ENCODE data around the gene TRIM38.

The TRIM38 gene

DNA sequence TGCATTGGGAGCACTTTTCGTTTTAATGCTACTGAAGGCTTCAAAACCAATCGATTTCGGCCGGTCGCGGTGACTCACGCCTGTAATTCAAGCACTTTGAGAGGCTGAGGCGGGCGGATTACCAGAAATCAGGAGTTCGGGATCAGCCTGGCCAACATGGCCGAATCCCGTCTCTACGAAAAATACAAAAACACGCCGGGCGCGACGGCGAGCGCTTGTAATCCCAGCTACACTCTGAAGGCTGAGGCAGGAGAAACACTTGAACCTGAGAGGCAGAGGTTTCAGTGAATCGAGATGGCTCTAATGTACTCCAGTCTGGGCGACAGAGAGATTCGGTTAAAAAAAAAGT is 58.4 kb downstream of the TRIM38 start:
- Histone ChIP-seq H3K9ac (ENCODE audit: low read length) (peak overlapping the region; percentile 92), H3K4me3 (ENCODE audit: low read depth, low read length, poor library complexity, severe bottlenecking) (peak overlapping the region; percentile 66), H3F3A (ENCODE audit: insufficient read depth, low read length) (peaks cover 11% of the 10 kb centered on the region; the same call in 1 of the 2 replicates), H2AFZ (ENCODE audit: low read length) (no peak overlapping the region), H4K20me1 (ENCODE audit: insufficient read depth, low read length) (no peaks in the 10 kb centered on the region), H3K27me3 (ENCODE audit: insufficient read depth, low read length) (no peaks in the 10 kb centered on the region), H3K27ac (ENCODE audit: low read depth, low read length, poor library complexity, severe bottlenecking) (peak overlapping the region; percentile 100), H3K36me3 (ENCODE audit: insufficient read depth, low read length) (no peaks in the 10 kb centered on the region; the same call in 1 of the 2 replicates), H3K4me2 (ENCODE audit: low read length) (peak overlapping the region; percentile 80), H3K4me1 (ENCODE audit: insufficient read depth, low read length, severe bottlenecking) (peaks cover 44% of the 10 kb centered on the region), H3K79me2 (ENCODE audit: insufficient read depth, low read length) (no peaks in the 10 kb centered on the region), H3K9me2 (ENCODE audit: low read depth, low read length) (no peaks in the 10 kb centered on the region), H3K9me3 (ENCODE audit: low read length) (peaks cover 13% of the 10 kb centered on the region; the same call in 1 of the 2 replicates)
- TF ChIP-seq CTCF (IDR thresholded peaks at IDR 0.05; ENCODE audit: low read length), result no peak
- TF ChIP-seq EZH2 (IDR thresholded peaks at IDR 0.05; ENCODE audit: borderline replicate concordance, low read length), result no peak

- Histone ChIP-seq H4K20me1 (ENCODE audit: insufficient read depth, low read length) (no peaks in the 10 kb centered on the region), H2AFZ (ENCODE audit: low read length) (no peak overlapping the region), H3K79me2 (ENCODE audit: insufficient read depth, low read length) (no peaks in the 10 kb centered on the region), H3K4me2 (ENCODE audit: low read length) (peak overlapping the region; percentile 80), H3K9ac (ENCODE audit: low read length) (peak overlapping the region; percentile 92), H3K9me2 (ENCODE audit: low read depth, low read length) (no peaks in the 10 kb centered on the region), H3K4me1 (ENCODE audit: insufficient read depth, low read length, severe bottlenecking) (peaks cover 47% of the 10 kb centered on the region), H3K9me3 (ENCODE audit: low read length) (peaks cover 13% of the 10 kb centered on the region; the same call in 1 of the 2 replicates), H3K36me3 (ENCODE audit: insufficient read depth, low read length) (no peaks in the 10 kb centered on the region), H3K27me3 (ENCODE audit: insufficient read depth, low read length) (no peaks in the 10 kb centered on the region), H3F3A (ENCODE audit: insufficient read depth, low read length) (peaks cover 12% of the 10 kb centered on the region), H3K4me3 (ENCODE audit: low read depth, low read length, poor library complexity, severe bottlenecking) (peak overlapping the region; percentile 66), H3K27ac (ENCODE audit: low read depth, low read length, poor library complexity, severe bottlenecking) (peak overlapping the region; percentile 100)
- no peak for TF ChIP-seq EZH2 (IDR thresholded peaks at IDR 0.05; ENCODE audit: borderline replicate concordance, low read length)
- TF ChIP-seq CTCF (IDR thresholded peaks at IDR 0.05; ENCODE audit: low read length), result no peak
Observed at GRCh38 chr6:26021350-26022131, 58.9 kb downstream of the TRIM38 start.

GRCh38 chr6:26022132-26022472 is 59.5 kb downstream of the TRIM38 start:
- TF ChIP-seq CTCF (IDR thresholded peaks at IDR 0.05; ENCODE audit: low read length) (no peak), EZH2 (IDR thresholded peaks at IDR 0.05; ENCODE audit: borderline replicate concordance, low read length) (no peak)
- Histone ChIP-seq H3F3A (ENCODE audit: insufficient read depth, low read length) (peaks cover 12% of the 10 kb centered on the region), H2AFZ (ENCODE audit: low read length) (no peak overlapping the region), H3K27me3 (ENCODE audit: insufficient read depth, low read length) (no peaks in the 10 kb centered on the region), H3K9me2 (ENCODE audit: low read depth, low read length) (no peaks in the 10 kb centered on the region), H3K9me3 (ENCODE audit: low read length) (peaks cover 13% of the 10 kb centered on the region; the same call in 1 of the 2 replicates), H3K27ac (ENCODE audit: low read depth, low read length, poor library complexity, severe bottlenecking) (peak overlapping the region; percentile 100), H3K9ac (ENCODE audit: low read length) (peak overlapping the region; percentile 92), H3K4me3 (ENCODE audit: low read depth, low read length, poor library complexity, severe bottlenecking) (peak overlapping the region; percentile 66), H3K4me1 (ENCODE audit: insufficient read depth, low read length, severe bottlenecking) (peaks cover 41% of the 10 kb centered on the region), H4K20me1 (ENCODE audit: insufficient read depth, low read length) (no peaks in the 10 kb centered on the region), H3K4me2 (ENCODE audit: low read length) (peak overlapping the region; percentile 80), H3K36me3 (ENCODE audit: insufficient read depth, low read length) (no peaks in the 10 kb centered on the region), H3K79me2 (ENCODE audit: insufficient read depth, low read length) (no peaks in the 10 kb centered on the region)
